Heart left ventricle (tissue), 13 donors: ENCODE measurements around the gene PINK1.

ENCODE experiments used
- CTCF ChIP-seq, 12 donors: fragments of 200-600 bp; sonication (generic) in 4 of 12; IDR thresholded peaks; one replicate each; pipeline versions ENCODE4 v1.5.0 to v1.8.0; 2018 to 2022; ENCODE audit warnings: antibody characterized with exemption in 12 of 12, mild to moderate bottlenecking in 5 of 12
- POLR2A ChIP-seq, 2 donors: fragments of 450-650 bp; IDR thresholded peaks; one replicate each; pipeline ENCODE4 v1.6.1; 2017; ENCODE audit warnings: antibody characterized with exemption in 2 of 2, mild to moderate bottlenecking in 2 of 2, moderate library complexity in 2 of 2
- donor health status: ischemic (EF 13 %, LVEDD 7.1; RV severe dilation, severe dysfunction).
- donor health status: DM: no; HTN: yes; CAD: no.
- donor health status: DM: no; HTN: no; CAD: no.
- donor health status: ischemic (EF 25% LVEDD 6.9; RV normal size, moderate dysfunction).
- donor health status: ischemic (EF 25% LVEDD 5.7; RV mildly dilated, moderate dysfunction).
- donor health status: ischemic (EF 35%, LVEDD 5.7; RV mildly dilated, moderate dysfunction).
- donor health status: nonischemic (EF 11% LVEDD 7.7; RV severe dilation, severe dysfunction).
- donor health status: DM: yes; HTN: yes; CAD: no.
- donor health status: PGD.
- donor health status: ischemic (EF 29% LVEDD 5.4; RV normal size, mild dysfunction).
- donor health status: nonischemic (EF 23%, LVEDD 6.1; RV moderate dilation, normal function).

- TF ChIP-seq CTCF (IDR thresholded peaks at IDR 0.05) (no peak), POLR2A (IDR thresholded peaks at IDR 0.05) (no peak)
These were observed 6.7 kb upstream of the PINK1 start for GRCh38 chr1:20626524-20626923.
